Measurements from ENCODE around the gene CDAN1. TPM values are rescaled to one million over a fixed set of nuclear protein-coding genes. Genes with fewer than 3 reads are reported as not detected.

The CDAN1 gene
- total and polyA plus RNA-seq, 2 donors (not counting 3 experiments of a cell fraction or from before 2014, with no cell fraction given), result 7.2 to 23.4 TPM

DNA sequence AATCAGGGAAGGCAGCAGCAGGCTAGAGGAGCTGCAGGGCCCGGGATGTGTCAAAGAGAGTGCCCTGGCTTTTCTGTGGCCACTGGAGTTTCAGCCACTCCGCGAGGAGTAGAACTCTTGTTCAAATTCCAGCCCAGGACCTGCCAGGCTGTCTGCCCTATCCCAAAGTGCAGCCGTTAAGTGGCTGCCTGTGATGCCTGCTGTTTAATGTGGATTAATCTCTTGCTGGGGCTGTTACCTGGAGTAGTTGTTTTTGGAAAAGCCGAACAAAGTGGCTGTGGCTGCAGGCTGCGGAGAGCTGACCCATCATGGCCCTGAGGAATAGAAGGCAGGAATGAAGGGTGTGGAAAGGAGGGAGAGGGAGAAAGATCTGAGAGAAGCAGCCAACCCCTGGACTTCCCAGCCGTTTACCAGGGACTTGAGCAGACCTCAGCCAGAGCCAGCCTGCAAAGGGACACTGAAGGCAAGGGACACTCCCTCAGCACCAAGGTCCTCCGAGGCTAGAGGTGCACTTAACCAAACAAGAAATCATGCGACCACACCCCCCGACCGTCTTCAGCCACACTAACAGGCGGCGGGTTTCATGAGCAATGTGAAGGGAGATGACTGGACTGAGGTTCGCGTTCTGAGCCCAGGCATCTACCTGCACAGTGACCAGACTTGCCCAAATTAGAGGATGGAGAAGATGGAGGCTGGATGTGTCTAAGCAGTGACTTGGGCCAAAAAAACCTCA, 4.7 kb downstream of the CDAN1 start:
- BruUV-seq (replicated peaks), result no TSS peak
- H3K4me3 ChIP-seq (replicated peaks in 1 of 3; ENCODE audit: insufficient read depth in 1 of 3, low read depth in 1 of 3, low read length in 3 of 3), result no peak overlapping the region
- TF ChIP-seq MYC (IDR thresholded peaks at IDR 0.05; ENCODE audit: low read depth, low read length) (no peak), FOS (IDR thresholded peaks at IDR 0.05; ENCODE audit: borderline replicate concordance, insufficient read depth, low read length) (no peak), JUN (IDR thresholded peaks at IDR 0.05; ENCODE audit: borderline replicate concordance, insufficient read depth, insufficient read length, low read depth) (no peak), GATA2 (IDR thresholded peaks at IDR 0.05; ENCODE audit: insufficient read depth, insufficient read length, low read depth, low read length) (no peak), EZH2 (IDR thresholded peaks at IDR 0.05; ENCODE audit: borderline replicate concordance, low read depth, low read length, severe bottlenecking) (no peak), MAX (IDR thresholded peaks at IDR 0.05; ENCODE audit: insufficient read depth, insufficient read length) (no peak), POLR2AphosphoS5 (IDR thresholded peaks at IDR 0.05; ENCODE audit: insufficient read depth, low read depth, low read length) (no peak), POLR2A (IDR thresholded peaks at IDR 0.05; ENCODE audit: low read depth, low read length) (no peak)
- TF ChIP-seq, protein P1, sequence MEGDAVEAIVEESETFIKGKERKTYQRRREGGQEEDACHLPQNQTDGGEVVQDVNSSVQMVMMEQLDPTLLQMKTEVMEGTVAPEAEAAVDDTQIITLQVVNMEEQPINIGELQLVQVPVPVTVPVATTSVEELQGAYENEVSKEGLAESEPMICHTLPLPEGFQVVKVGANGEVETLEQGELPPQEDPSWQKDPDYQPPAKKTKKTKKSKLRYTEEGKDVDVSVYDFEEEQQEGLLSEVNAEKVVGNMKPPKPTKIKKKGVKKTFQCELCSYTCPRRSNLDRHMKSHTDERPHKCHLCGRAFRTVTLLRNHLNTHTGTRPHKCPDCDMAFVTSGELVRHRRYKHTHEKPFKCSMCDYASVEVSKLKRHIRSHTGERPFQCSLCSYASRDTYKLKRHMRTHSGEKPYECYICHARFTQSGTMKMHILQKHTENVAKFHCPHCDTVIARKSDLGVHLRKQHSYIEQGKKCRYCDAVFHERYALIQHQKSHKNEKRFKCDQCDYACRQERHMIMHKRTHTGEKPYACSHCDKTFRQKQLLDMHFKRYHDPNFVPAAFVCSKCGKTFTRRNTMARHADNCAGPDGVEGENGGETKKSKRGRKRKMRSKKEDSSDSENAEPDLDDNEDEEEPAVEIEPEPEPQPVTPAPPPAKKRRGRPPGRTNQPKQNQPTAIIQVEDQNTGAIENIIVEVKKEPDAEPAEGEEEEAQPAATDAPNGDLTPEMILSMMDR (IDR thresholded peaks at IDR 0.05; ENCODE audit: extremely low read depth in 1 of 2, insufficient read depth in 1 of 2, low read depth in 1 of 2, low read length in 2 of 2), result no peak
- intact Hi-C loops (cut with micrococcal nuclease) (no loop called here), dilution Hi-C loops (cut with MboI; ENCODE audit: extremely low pct_ligation_motif_present, low sequenced_read_pairs) (no loop called here)
- no peaks in the 10 kb centered on the region for H4K20me1 ChIP-seq (replicated peaks; ENCODE audit: control insufficient read depth, extremely low read depth, insufficient read depth, low read length)
- H3K79me2 ChIP-seq (ENCODE audit: control insufficient read depth, insufficient read depth, low read length), result peaks cover 9% of the 10 kb centered on the region
- H3K9me3 ChIP-seq (replicated peaks; ENCODE audit: control insufficient read depth, insufficient read depth, low read length), result no peaks in the 10 kb centered on the region
- H3K4me2 ChIP-seq (ENCODE audit: insufficient read depth, low read length), result no peak overlapping the region
- ChIA-PET POLR2A (no interaction called here), CTCF (interaction anchor here (2.4 to 5.5 kb wide), 2 partner anchors 10 to 194 kb away, joined by 8 to 30 read pairs; no protein-coding TSS in a partner anchor)
- no peak overlapping the region for H3K27ac ChIP-seq (ENCODE audit: insufficient read depth, low read depth, low read length)
- no peak overlapping the region for H2AFZ ChIP-seq (ENCODE audit: low read depth, low read length)
- H3K9ac ChIP-seq (replicated peaks; ENCODE audit: extremely low read depth, insufficient read depth, low read length), result no peak overlapping the region
- H3K36me3 ChIP-seq (ENCODE audit: control insufficient read depth in 2 of 2, extremely low read depth in 1 of 2, insufficient read depth in 2 of 2, low read length in 2 of 2), result peaks cover 13 to 58% of the 10 kb centered on the region in 2 experiments
- H3K27me3 ChIP-seq (ENCODE audit: control insufficient read depth in 2 of 2, insufficient read depth in 2 of 2, low read length in 2 of 2), result no peaks in the 10 kb centered on the region
- FAIRE-seq (no peak), DNase-seq (ENCODE audit: low read depth, low spot score) (no peak)
- peaks cover 7% of the 10 kb centered on the region for H3K4me1 ChIP-seq (ENCODE audit: control insufficient read depth, extremely low read depth, insufficient read depth, low read length)
- H3K9me1 ChIP-seq (replicated peaks; ENCODE audit: control insufficient read depth, extremely low read depth, insufficient read depth, low read length), result no peaks in the 10 kb centered on the region
